ENCODE data around the gene TBC1D14.

The TBC1D14 gene

DNA sequence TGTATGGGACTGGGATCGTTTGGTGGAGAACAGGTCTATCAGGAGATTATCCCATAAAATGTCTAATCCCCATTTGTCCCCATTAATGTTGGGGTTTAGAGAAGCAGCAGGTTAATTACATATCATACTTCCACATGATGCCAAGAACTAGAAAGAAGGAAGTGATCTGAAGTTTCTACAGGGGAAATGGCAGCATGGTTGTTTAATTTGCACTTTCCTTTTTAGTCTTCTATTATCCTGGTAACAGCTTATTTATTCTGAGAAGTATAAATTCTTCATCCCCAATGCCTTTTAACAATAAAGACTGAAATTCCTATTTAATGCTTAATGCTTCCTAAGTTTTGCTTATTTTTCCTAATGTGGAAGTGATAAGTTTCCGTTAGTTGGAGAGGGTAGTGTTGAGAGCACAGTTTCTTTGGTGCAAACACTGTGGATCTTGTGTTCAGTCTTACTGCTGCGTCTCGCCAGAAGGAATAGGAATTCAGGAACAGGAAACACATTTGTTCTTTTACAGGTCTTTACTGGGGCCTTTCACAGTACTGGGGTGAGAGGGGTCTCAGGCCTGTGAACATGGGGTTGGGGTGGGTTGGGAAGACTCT, 74.0 kb downstream of the TBC1D14 start:
- no peak for DNase-seq

- no peak for DNase-seq
These were observed 75.2 kb downstream of the TBC1D14 start for GRCh38 chr4:6984612-6985425.

DNA sequence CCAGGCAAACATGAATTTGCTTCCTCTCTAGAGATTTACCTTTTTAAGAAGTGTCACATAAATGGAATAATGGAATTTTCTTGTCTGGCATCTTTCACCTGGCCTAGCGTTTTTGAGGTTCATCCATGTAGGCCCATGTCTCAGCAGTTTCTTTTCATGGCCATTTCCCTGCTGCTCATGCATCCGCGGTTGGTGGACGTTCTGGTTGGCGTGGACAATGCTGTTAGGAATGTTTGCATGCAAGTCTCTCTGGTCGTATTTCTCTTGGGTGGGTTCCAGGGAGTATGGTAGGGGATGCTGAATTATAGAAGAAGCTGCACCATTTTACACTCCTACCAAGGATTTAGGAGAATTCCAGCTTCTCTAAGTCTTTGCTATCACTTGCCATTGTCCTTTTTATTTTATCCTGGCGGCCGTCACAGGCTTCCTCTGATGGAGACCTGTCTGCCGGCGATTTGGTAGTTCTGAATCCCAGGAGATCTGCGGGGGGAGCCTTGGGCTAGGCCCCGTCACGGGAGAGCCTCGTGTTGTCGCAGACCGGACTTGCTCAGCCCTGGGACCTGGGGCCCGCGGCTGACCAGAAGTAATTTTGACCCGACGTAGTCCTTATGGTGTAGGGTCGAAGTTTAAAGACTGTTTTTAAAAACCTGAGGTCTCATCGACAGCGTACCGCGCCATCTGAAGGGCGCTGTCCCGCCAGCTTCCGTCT, 76.6 kb downstream of the TBC1D14 start:
- no peak for DNase-seq

DNA sequence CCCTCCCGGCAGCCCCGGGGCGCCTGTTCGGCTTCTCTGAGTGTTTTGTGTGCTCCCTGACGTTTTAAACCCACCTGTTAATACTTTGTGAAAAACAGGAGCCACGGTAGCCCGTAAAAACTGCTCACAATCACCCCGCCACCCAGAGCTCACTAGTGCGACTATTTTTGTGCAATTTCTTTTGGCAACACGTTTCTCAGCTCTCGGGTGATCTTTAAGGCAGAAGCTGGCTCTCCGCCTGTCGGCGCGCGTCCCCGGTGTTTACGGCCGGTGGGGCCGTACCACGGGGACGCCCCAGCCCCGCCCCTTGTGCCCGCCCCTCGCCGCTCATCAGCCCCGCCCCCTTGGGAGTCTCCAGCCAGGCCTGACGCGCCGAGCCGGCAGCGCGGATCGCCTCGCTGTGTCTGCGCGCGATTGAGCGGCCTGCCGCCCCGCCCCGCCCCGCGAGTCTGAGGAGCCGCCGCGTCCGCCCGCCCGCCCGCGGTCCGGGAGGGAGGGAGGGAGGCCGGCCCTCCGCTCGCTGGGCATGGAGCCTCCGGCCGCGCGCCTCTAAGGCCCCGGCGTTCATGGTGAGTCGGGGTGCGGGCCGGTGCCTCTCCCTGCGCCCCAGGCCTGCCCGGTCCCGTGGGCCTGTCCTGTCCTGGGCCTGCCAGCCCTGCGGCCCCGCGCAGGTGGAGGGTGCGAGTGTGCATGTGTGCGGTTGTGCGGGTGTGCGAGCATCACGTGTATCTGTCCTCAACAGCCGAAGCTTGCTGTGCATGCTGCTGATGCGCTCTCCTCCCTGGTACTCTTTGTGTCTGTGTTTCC, 77.4 kb downstream of the TBC1D14 start:
- DNase-seq: peak; percentile 90

DNA sequence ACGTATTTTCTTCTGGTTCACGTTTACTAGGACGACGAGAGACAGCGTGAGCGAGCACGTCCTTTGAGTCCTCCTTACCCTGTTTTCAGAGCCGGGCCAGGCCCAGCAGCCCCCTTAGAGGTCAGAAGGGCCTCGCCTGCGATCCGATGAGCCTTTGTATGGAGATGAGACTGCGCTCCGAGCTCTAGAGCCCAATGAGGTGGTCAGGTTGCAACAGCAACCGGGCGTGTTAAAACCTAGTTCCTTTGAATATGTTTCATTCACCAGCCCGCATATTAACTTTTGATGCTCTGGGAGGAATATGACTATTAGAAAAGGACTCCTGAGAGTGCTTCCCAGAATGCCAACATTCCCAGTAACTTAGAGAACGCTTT, 77.9 kb downstream of the TBC1D14 start:
- DNase-seq: no peak

DNA sequence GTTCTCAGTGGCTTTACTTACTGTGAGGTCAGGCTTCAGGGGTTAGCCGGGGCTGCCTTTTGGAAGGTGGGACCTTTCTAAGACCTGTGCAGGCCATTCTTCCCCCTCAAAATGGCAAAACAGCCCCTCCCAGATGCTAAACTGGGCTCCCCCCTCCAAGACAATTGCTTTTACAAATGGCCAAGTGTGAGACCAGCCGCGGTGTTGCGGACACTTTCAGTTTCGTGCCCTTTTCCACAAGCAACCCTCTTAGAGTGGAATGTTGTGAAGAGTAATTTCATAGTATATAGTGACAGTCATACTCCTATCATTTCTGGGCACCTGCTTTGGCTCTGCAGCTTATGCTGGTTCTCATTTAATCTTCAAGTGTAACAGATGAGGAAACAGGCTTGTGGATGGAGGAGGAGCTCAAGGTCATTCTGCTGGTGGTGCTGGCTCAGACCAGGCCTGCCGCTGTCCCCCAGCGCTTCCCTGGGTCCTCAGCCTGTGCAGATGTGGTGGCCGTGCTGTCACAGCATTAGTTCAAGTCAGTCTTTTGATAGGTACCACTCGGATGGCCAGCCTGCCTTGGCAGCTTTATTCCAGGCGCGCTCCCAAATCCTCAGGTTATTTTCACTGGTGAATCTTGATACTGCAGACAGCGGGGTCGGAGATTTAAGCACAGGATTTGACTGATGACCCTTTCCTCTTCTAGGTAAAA, 78.5 kb downstream of the TBC1D14 start:
- DNase-seq: no peak

DNA sequence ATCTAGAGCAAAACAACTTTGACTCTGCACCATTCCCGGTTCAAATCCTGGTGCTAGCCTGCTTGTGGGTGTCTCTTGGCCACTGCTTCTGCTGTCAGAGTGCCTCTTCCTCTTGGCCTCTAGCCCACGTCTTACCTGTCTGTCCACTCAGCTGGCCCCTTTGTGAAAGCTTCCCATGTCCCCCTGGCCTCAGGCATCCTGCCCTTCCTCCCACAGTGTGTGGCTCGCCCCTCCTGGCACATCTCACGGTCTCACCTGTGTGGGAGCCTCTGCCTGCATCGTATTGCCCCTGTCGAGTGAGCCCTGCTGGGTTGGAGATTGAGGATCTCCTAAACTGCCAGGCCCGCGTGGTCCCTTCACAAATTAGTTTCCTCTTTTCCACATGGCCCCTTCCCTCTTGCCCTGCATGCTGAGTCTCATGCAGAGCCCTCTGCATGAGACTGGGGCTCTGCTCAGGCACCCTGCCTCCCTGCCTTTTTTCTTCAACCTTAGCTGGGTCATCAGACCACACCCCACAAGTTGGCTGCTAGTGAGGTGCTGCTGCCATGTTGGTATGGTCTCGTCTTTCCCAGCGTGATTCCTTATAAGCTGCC, 79.8 kb downstream of the TBC1D14 start:
- DNase-seq: no peak

GRCh38 chr4:6990661-6991060, 81.0 kb downstream of the TBC1D14 start:
- no peak for DNase-seq

- no peak for DNase-seq
These were observed 81.6 kb downstream of the TBC1D14 start for GRCh38 chr4:6991249-6991648.

DNA sequence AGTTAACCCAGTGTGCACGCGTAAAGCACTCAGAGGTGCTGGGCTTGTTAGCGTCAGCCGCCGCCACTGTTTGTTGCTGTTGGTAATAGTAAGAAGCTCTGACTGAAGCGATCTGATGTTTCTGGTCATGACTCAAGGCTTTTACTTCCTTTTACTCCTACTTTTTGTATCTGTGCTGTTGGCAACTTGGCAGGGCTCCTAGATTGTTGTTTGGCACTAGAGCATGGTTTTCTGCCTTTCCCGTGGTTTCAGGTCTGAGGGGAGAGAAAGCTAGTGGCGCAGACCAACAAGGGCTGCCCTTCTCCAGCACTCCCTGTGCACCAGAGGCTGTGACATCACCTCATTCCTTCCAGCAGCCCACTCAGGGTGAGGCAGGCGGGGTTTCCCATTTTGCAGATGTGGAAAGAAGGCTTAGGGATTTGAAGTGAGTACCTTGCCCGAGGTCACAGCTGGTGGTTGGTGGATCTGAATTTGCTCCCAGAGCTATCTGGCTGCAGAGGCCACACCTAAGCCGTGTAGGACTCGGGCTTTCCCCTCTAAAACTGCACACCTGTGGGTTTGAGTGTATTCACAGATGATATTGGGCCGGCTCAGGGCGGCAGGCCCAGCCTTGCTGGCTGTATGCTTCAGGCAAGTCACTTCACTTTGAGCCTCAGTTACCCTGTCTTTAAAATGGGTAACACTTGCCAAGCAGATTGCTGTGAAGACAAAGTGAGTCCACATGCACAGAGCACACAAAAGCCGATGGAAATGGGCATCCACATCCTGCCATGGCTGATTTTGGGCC, 82.3 kb downstream of the TBC1D14 start:
- DNase-seq: peak; percentile 41

DNA sequence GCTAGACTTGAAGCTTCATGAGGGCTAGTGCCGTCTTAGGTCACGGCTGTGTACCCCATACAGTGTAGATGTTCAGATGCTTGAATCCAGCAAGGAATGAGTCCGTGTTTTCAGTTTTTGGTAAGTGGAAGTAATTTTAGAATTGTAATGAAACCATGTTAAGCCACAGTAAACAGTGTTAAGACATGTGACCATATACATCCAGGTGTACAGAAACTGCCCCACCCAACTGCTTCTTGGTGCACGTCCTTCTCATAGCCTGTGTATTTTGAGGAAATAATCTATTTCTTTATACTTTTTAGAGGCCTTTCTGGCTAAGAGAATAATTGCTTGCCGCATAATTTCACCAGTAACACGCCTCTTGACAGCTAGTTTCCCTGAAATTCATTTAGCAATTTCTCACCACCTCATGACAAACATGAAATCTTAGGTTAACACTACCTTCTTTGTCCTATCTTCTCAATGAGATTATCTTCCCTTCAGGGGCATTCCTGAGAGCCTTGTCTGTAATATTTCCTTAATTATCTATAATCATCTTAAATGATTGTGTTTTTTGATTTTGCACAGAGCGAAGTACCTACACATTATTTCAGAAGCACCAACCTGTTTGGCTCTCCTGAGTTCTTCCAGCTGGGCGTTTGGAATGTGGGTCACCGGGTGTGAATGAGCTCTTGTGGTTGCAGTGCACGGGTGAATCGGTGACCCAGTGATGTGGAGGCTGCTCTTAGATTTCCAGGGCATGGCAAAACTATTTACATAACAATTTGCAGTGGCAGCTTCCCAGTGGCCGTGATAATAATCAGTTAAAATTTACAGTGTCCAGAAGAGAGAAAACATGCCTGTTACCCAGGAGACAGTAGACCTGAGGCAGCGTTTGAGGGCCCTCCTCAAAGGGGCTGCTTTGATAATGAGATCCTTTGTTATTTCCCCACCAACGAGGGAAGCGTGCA, 83.4 kb downstream of the TBC1D14 start:
- DNase-seq: no peak

DNA sequence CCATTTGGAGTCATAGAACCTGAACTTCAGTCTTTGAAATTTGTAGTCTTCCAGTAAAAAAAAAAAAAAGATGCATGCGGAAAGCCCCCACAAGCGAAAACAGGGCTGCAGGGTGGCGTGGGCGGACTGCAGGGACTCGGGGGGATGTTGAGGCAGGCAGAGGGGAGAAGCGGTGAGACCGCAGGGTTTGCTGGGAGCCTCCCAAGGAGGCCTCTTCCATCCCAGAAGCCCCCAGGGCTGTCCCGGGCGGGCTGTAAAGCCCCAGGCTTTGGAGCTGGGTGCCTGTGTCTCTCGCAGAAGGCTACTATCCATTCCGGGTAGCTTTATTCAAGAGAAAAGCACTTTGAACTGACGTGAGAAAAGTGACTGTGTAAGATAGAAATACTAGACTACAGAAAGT, 86.9 kb downstream of the TBC1D14 start:
- no peak for DNase-seq

- no peak for DNase-seq
These were observed 89.8 kb downstream of the TBC1D14 start for GRCh38 chr4:6999172-7000086.

DNA sequence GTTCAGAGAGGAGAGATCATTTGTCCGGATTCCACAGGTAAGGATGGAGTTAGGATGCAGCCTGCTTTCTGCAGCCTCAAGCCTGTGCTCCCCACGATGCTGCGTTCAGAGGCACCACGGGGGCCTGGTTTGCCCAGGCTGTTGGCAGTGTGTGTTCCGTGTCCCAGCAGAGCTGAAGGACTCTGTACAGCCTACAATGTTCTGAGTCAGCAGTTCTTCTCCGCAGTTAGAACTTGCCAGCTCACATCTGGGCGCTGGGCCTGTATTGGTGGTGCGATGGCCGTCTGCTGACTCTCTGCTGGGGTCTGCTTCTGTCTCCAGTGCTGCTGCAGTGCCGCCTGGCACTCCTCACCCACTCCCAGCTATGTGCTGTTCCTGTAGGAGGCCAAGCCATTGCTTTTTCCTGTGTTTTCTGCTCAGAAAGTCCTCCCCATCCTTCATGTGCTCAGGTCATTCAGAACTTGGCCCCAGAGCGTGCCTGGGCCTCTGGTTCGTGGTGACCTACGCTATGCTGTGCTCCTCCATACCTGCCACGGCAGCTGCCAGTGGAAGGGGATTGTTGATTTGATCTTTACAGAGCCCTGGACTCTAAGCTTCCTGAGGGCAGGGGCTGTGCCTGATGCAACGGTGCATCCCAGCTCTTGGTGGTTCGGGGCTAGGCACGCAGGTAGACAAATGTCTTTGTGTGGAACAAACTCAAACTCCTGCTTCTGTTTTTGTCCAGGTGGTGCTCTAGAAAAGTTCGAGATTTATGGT, 91.0 kb downstream of the TBC1D14 start:
- no peak for DNase-seq

DNA sequence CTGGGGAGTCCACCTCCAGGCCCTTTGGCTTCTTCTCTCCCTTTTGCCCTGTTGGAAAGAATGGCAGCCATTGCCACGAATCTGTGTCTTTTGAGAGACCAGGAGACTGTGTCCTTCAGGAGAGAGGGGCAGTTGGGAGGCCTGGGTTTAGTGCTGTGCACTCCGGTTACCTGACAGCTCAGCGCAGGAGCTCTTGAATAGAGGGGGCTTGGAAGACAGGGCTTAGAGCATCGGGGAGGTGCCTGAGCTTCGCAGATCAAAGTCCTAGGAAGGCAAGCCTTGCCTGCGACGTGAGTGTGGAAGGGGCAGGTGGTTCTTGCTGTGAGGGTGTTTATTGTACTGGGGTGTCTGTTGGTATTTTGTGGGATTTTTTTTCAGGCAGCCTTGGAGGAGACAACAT, 91.6 kb downstream of the TBC1D14 start:
- no peak for DNase-seq

DNA sequence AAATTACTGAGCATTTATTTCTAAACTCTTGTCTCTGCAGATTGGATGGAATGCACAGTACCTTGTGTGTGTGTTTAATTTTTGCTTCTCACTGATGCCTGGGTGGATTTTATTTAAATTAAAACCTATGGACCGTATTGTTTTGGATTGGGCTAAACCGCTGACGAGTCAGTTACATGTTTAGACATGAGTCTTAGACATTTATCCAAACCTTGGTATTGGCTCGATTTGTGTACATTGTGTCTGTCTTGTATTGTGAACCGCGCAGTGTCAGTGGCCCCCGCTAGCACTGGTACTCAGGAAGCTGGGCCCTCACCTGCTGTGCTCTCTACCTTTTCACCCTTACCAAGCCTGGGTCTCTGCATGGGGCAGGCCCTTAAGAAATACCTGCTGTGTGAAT, 92.7 kb downstream of the TBC1D14 start:
- DNase-seq: no peak

- no peak for DNase-seq
These were observed 93.7 kb downstream of the TBC1D14 start for GRCh38 chr4:7003176-7003878.

- no peak for DNase-seq
These were observed 94.2 kb downstream of the TBC1D14 start for GRCh38 chr4:7003879-7004240.
